Mucosa of gallbladder (tissue), 1 donor: ENCODE results near the gene NTMT2. TPM values are rescaled to one million over a fixed set of nuclear protein-coding genes. Genes with fewer than 3 reads are reported as not detected.
"Not testable (repeated sequence)": the region's sequence is repeated elsewhere in the genome, so short reads cannot be mapped to it uniquely, and the experiment has no call there.

ENCODE experiments used
- DNase-seq: peaks from one replicate; pipeline ENCODE4 v3.0.0-alpha.2; 2020; ENCODE audit warnings: low spot score
- total RNA-seq: library from RNA; stranded (reverse); gene quantifications from one replicate; pipeline ENCODE4 v1.2.1, GENCODE V29; 2021
- donor health status: DM: no; HTN: no; CAD: no.

NTMT2 gene
- not detected for total RNA-seq

GRCh38 chr1:170145770-170146676, at the start of gene NTMT2:
Gene NTMT2 (plus strand): TSS chr1:170145959. CDS start chr1:170146108, 149 bp downstream.
- DNase-seq: no peak

- no peak for DNase-seq
Measured at GRCh38 chr1:170095976-170096748, 49.6 kb upstream of the NTMT2 start.

- DNase-seq: no peak
Measured at GRCh38 chr1:170096806-170097340, 48.9 kb upstream of the NTMT2 start.

- no peak for DNase-seq
Measured at GRCh38 chr1:170097449-170097948, 48.3 kb upstream of the NTMT2 start.

GRCh38 chr1:170113140-170113539, 32.6 kb upstream of the NTMT2 start:
- not testable (repeated sequence) for DNase-seq

GRCh38 chr1:170114906-170115305, 30.9 kb upstream of the NTMT2 start:
- no peak for DNase-seq

- DNase-seq: no peak
Measured at GRCh38 chr1:170122366-170122765, 23.4 kb upstream of the NTMT2 start.

GRCh38 chr1:170125269-170125668, 20.5 kb upstream of the NTMT2 start:
- no peak for DNase-seq

- DNase-seq: no peak
Measured at GRCh38 chr1:170126696-170127095, 19.1 kb upstream of the NTMT2 start.

GRCh38 chr1:170131450-170131849, 14.3 kb upstream of the NTMT2 start:
- no peak for DNase-seq

- no peak for DNase-seq
Measured at GRCh38 chr1:170131984-170132383, 13.8 kb upstream of the NTMT2 start.

- no peak for DNase-seq
Measured at GRCh38 chr1:170133766-170134495, 11.8 kb upstream of the NTMT2 start.

GRCh38 chr1:170134521-170134920, 11.2 kb upstream of the NTMT2 start:
- no peak for DNase-seq

GRCh38 chr1:170140371-170140770, 5.4 kb upstream of the NTMT2 start:
- no peak for DNase-seq

- DNase-seq: no peak
Measured at GRCh38 chr1:170145061-170145460, 698 bp upstream of the NTMT2 start.

GRCh38 chr1:170146720-170147263, 1.0 kb downstream of the NTMT2 start:
- no peak for DNase-seq

GRCh38 chr1:170149241-170149640, 3.5 kb downstream of the NTMT2 start:
- no peak for DNase-seq

GRCh38 chr1:170150016-170150415, 4.3 kb downstream of the NTMT2 start:
- no peak for DNase-seq

- DNase-seq: no peak
Measured at GRCh38 chr1:170150921-170151320, 5.2 kb downstream of the NTMT2 start.

- DNase-seq: no peak
Measured at GRCh38 chr1:170153417-170153816, 7.7 kb downstream of the NTMT2 start.

GRCh38 chr1:170155055-170155454, 9.3 kb downstream of the NTMT2 start:
- DNase-seq: no peak
